Ramos (cell line): ENCODE data around the gene PRSS22.

Experiments used
- in situ Hi-C: fragments of 300-500 bp; cut with MboI; formaldehyde crosslinking; loops from one replicate; pipeline ENCODE4 v1.14.3; 2022; ENCODE audit warnings: low sequenced_read_pairs; ENCODE audit not compliant: unreplicated experiment

Gene PRSS22

DNA sequence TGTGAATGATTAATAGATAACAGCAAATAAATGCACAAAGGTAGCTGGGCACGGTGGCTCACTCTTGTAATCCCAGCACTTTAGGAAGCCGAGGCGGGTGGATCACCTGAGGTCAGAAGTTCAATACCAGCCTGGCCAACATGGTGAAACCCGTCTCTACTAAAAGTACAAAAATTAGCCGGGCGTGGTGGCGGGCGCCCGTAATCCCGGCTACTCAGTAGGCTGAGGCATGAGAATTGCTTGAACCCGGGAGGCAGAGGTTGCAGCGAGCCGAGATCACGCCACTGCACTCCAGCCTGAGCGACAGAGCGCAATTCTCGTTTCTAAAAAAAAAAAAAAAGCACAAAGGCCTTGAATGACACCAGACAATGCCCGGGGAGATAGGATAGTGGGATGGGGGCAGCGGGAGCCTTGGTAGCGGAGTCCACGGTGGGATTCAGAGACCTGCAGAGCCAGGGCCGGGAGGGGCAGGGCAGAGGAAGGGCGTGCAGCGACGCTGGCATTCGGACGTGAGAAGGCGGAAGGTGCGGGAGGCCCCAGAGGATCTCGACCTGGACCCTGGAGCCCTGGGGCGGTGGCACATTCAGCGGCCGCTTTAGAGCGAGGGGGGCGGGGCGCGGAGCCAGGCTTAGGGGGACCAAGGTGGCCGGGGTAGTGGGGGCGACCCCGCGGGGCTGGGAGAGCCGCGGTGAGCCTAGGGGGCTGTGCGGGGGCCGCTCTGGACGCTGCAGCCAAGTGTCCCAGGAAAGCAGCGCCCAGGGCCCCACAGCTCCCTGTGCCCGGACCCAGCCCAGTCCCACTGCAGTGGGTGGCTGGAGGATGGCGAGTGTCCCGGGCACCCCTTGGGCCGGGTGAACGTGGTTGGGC is 24.0 kb upstream of the PRSS22 start:
- in situ Hi-C loops, result no loop called here

DNA sequence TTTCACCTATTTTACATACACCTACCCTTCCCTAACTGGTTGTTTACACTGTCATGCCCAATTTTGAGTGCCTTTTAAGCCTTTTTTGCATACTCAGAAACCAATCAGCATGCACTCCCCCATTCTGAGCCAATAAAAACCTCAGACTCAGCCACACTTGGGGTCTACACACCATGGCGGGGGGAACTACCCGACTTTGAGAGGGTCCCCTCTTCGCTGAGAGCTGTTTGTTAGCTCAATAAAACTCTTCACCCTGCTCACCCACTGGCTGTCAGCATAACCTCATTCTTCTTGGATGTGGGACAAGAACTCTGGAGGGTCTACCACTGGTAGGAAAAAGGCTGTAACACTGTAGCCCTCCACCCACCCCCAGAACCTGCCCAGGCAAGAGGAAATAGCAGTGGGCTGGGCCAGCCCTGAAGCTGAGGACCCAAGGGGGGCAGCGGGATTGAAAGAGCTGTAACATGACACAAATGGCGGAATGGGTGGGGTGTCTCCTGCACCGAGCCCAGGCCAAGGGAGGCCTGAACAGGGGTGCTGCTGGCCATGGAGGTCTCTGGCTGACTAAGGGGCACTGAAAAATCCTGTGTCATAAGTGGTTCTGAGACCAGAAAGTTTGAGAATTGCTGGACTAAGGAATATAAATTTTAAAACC is 22.0 kb upstream of the PRSS22 start:
- in situ Hi-C loops, result no loop called here

DNA sequence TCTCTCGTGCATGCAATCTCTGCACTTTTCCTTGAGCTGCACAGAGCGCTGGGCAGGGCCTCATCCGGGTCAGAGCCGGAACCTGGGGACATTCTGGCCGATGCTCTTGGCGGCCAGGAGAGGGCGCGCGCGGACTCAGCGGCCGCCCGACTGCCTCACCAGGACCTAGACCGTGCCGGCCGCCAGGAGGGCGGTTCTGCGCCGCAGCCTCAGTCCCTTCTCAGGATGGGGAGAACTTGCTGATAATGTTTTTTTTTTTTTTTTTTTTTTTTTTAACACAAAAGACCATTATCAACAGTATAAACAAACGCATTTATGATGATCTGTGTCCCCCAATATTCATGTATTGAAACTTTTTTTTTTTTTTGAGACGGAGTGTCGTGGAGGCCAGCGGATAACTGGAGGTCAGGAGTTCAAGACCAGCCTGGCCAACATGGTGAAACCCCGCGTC is 17.0 kb upstream of the PRSS22 start:
- in situ Hi-C loops, result loop anchor here (5.0 kb wide), 1 partner anchor 37 kb away; the partner anchor contains the start of gene FLYWCH1

DNA sequence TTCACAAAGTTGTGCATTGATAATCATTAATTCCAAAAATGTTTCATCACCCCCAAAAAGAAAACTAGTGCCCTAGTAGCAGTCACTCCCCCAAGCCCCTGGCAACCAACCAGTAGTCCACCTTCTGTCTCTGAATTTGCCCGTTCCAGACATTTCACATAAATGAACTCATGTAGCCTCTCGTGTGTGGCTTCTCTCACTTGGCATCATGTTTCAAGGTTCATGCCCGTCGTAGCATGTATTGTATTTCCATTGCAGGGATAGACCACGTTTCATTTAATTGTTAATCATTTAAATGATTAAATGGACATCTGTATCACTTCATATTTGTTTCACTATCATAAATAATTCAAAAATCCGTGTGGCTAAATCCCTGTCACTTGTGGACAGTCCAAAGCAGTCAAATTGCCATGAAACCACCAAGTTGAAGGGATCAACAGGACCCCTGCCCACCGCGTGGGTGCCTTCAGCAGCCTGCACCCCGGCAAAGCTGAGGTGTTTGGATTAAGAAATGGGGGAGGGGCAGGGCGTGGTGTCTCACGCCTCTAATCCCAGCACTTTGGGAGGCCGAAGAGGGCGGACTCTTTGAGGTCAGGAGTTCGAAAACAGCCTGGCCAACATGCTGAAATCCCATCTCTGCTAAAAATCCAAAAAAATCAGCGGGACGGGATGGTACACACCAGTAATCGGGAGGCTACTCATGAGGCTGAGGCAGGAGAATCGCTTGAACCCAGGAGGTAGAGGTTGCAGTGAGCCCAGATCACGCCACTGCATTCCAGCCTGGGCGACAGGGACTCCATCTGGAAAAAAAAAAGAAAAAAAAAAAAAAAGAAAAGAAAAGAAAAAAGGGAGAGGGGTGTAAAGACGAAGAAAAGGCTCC is 16.3 kb upstream of the PRSS22 start:
- in situ Hi-C loops, result loop anchor here (5.0 kb wide), 1 partner anchor 38 kb away; the partner anchor contains the start of gene FLYWCH1

DNA sequence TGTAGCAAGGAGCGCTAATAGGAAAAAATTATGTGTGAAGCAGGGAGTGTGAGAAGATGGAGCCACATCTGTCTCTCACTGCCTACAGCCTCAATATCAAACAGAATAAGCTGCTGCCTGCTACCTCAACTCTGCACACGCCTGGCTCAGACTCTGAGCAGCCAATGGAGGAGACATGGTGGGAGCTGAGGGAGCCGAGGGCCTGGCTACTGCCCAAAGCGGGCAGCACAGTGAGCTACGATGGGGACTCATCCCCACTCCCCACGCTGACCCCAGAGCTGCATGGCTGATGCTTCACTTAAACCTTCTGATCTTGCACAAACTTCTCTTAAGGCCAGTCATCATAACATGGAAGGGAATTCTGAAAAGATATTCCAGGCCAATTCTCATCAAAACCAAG is 14.0 kb upstream of the PRSS22 start:
- in situ Hi-C loops, result loop anchor here (5.0 kb wide), 1 partner anchor 40 kb away; the partner anchor contains the start of gene FLYWCH1

DNA sequence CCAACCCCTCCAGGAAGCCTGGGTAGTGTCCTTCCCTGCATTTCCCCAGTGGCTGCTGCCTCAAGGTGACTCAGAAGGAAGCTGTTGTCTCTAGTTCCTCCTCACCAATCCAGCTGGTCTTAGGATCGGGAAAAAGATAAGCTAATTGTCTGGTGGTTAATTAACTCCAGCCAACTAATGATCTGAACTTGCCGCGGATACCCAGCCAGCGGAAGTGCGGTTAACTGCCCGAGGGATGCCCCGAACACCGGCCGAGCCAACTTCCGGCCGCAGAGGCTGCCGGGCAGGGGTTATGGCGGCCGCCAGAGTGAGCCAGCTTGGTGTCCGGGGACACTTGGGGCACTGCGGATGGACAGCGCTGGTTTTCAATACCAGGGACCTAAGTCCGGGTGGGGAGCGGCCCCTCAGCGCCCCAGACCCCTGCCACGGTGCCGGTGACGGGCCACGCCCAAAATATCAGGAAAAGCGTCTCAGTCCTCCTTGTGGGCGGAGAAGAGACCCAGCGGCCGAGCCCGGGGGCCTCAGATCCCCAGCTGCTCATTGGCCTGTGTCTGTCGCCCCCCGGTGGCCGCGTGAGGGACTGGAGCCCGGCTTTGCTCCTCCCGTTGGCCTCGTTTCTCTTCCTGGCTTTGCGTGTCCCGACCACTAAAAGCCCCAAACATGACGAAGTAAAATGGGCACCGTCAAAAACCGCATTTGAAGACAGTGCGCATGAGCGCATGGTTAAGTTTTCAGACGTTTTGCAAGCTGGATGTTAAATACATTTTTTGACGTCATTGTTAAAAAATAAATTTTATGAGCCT is 10.2 kb upstream of the PRSS22 start:
- in situ Hi-C loops, result no loop called here

DNA sequence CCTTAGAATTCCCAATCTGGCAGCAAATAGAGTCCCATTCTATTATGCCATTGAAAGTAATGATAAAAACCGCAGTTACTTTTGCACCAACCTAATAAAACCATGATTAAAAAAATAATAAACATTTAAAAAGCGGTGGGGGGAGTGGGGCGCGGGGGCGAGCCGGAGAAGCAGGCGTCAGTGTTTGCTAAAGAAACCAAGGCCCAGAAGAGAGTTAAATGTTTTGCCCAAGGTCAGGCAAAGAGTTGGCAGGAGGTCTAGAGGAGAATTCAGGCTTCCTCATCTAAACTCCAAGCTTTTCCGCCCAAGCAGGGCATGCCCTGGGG is 9.7 kb upstream of the PRSS22 start:
- in situ Hi-C loops, result no loop called here

DNA sequence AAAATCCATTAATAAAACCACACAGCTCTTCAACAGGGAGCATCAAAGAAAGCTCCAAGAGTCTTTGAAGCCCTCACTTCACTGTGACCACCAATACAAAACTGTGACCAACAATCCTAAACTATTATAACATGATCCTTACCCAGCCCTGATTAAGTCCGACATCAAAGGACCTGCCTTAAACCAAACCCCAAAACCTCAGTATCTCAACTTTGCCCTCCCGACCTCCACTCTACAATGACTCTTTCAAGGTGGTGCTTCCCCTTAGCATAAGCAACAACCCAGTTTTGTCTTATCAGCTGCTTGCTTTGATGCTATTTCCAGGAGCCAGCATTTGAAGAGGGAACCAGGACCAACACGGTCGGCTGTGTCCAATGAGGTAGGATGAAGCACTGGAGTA is 8.5 kb upstream of the PRSS22 start:
- in situ Hi-C loops, result no loop called here

DNA sequence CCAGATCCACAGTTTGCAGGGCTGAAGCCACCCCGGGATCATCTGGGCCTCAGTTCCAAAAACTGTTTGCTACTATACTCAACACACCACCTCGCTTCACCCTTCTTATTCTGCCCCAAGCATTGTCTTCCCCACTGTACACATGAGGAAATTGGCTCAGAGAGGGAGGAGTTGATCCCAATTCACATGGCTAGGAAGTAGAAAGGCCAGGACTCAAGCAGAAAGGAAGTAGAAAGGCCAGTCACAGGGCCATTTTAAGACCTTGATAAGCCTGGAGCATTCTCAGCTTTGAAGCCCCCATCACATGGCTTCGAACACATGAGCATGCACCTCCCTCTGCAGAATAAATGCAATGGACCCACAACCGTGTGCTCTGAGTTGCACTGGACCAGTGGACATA is 7.7 kb upstream of the PRSS22 start:
- in situ Hi-C loops, result no loop called here

DNA sequence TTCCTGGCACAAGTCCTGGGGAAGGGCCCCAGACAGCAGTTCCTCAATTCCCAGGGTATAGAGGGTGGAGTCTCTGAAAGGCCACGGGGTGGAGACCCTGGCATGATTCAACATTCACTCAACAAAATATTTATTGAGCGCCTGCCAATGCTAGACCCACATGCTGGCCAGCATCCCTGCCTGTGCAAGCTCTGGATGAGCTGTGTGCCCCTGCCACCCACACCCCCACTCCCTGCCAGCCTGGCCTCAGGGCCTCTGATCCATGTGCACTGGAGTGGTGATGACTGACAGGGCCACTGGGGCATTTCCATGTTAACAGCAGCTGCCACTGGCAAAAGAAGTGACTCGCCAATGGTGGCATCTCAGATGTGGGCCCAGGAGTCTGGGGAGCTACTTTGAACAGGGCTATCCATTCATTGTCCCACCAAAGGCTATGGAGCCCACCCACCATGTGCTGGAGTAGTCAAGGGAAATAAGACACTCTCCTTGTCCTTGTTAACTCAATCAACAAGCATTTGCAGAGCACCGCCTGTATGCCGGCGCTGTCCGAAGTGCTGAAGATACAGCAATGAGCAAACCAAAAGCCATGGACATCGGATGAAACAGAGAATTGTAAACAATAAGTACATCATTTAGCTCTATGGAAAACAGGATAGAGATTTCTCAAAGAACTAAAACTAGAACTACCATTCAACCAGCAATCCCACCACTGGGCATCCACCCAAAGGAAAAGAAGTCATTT is 3.0 kb upstream of the PRSS22 start:
- in situ Hi-C loops, result no loop called here

DNA sequence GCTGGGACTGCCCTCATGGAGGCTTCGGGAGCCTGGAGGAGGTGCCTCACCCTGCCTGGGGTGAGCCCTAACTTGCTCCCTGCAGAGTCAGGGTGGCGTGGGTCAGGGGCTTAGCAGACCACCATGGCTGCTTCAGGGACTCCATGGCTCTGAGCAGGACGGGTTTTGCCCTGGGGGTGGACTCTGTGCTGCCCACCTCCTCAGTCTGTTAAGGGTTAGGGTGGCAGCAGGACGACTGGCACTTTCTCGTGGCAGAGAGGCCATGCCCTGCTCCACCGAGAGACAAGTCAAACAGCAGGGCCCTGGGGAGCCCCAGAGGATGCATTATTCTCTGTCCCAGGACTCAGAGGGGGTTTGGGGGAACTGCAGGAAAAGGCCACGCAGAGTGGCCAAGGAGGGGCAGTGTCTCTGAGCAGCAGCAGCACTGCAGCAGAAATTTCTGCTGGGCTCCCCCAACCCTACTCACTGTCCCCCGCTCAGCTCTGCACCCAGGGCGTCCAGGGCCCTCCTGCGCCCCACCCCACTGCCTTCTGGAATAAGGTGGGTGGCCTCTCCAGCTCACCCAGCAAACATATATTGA is 1.8 kb upstream of the PRSS22 start:
- in situ Hi-C loops, result no loop called here

DNA sequence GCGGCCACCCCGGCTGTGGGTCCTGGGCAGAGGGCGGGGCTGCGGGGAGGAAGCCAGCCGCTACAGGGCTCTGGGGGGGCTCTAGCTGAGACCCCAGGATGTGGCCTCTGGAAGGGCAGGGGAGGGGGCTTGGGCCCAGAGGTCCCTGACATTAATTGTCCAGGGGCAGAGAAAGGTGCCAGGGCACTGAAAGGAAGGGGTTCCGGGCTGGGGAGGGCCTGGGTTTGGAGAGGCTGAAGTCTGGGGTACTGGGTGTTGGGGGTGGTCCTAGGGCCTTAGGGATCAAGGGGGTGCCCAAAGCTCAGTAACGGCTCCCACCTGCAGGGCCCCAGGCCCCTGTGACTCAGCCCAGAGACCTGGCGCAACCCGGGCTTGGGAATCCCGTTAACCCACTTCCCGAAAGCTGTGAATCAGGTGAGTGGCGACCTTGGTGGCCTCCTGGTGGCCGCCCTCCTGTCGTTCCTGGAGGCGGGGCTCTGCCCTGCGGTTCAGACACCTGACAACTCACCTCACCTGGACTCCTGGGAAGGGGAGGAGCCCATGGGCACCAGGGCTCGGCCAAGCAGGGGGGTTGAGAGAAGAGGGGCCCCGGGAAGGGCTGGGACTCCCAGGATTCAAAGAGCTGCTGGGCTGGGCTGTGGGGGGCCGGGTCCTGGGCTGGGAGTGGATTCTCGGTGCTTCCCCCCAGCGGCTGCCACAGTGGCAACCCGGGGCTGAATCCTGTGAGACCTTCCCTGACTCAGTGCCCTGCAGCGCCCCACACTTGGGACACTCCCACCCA is 465 bp upstream of the PRSS22 start:
- in situ Hi-C loops, result no loop called here

DNA sequence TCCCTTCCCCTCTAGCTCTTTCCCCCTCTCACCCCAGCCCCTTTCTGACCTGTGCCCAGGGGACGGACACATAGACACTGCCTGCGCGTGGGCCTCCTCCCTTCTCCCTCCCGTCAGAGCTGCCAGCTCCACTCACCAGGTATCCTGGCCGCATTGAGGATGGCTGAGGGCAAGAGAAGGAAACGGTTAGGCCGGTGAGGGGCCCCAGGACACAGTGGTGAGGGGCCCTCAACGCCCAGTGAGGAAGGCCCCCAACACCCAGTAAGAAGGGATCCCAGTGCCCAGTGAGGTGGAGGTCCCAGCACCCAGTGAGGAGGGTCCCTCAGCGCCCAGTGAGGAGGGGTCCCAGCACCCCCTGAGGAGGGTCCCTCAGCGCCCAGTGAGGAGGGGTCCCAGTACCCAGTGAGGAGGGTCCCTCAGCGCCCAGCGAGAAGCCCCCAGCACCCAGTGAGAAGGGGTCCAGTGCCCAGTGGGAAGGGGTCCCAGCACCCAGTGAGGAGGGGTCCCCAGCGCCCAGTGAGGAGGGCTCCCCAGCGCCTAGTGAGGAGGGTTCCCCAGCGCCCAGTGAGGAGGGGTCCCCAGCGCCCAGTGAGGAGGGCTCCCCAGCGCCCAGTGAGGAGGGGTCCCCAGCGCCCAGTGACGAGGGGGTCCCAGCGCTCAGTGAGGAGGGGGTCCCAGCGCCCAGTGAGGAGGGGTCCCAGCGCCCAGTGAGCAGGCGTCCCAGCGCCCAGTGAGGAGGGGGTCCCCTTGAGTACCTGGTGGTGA is 1.1 kb downstream of the PRSS22 start:
- in situ Hi-C loops, result no loop called here

DNA sequence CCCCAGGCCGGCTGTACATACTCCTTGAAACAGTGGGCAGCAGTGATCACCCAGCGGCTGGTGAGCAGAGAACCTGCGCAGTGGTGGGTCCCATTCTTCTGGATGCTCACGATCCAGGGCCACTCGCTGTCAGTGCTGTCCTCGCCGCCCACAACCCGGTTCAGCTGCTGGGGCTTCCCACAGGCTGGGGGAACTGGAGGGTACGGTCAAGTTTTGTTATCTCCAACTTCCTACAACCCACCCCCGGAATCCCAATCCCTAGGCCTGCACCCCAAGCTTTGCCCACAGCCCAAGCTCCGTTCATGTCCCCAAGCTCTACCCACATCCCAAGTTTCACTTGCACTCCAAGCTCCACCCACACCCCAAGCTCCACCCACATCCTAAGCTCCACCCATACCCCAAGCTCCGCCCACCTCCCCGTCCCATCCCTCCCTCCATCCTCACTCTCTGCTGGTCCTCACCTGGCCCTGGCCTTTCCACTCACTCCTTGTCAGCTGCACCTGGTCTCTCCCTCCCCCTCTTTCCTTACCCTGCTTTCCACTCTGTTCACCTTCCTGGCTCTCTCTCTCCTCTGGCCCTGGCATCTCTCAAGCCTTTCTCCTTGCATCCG is 1.8 kb downstream of the PRSS22 start:
- in situ Hi-C loops, result no loop called here

DNA sequence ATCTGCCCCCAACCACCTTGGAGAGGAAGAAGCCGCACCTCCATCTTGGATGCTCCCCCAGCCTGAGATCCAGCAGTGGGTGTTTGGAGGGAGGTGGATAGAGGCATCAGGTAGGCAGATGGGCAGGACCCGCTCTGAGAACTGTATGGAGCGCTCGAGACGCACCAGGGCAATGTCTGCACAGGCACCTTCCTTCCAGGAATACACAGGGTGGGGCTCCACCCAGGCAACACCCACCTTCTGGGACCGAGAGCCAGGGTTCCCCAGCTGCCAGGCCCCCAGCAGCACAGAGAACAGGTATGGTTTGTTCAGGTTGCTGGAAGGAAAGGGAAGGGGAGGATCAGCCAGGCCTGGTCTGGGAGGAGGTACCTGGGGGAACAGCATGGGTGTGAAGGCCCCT is 2.4 kb downstream of the PRSS22 start:
- in situ Hi-C loops, result no loop called here

DNA sequence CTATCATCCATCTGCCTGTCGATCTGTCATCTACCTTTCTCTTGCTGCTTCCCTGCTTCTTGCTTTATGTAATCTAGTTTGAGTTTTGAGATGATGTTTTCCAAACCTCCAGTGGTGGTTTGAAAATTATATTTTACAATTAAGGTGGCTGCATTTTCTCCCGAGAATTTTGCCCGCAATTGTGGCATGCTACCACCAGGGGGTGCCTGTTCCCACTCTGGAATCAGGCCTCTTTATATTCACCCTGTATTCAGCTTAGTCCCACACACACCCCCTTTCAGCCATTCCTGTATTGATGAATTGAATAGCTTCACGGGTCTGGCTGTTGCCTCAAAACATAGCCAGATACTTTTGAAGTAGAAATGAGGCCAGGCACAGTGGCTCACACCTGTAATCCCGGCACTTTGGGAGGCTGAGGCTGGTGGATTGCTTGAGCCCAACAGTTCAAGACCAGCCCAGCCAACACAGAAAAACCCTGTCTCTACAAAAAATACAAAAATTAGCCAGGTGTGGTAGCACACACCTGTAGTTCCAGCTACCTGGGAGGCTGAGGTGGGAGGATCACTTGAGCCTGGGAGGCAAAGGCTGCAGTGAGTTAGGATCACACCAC is 3.2 kb downstream of the PRSS22 start:
- in situ Hi-C loops, result no loop called here
